ENCODE results near the gene GPHA2.

GPHA2 gene

GRCh38 chr11:64923151-64923661, 12.5 kb downstream of the GPHA2 start:
- no peak overlapping the region for H3K4me3 ChIP-seq (ENCODE audit: insufficient read depth, low read depth, low read length, poor library complexity, severe bottlenecking)
- H3K9me3 ChIP-seq (ENCODE audit: control insufficient read depth, low read length): no peaks in the 10 kb centered on the region
- H3K36me3 ChIP-seq (ENCODE audit: control insufficient read depth, insufficient read depth, low read length): peaks cover 2% of the 10 kb centered on the region
- no peak for DNase-seq
- H3K27me3 ChIP-seq (replicated peaks; ENCODE audit: control insufficient read depth, insufficient read depth, low read length, poor library complexity, severe bottlenecking): no peaks in the 10 kb centered on the region
- no peak overlapping the region for H3K27ac ChIP-seq (ENCODE audit: insufficient read depth, low read length, poor library complexity, severe bottlenecking)
- H3K4me1 ChIP-seq (ENCODE audit: control insufficient read depth, insufficient read depth, low read length, poor library complexity, severe bottlenecking): peaks cover 16% of the 10 kb centered on the region

- Histone ChIP-seq H3K4me1 (ENCODE audit: control insufficient read depth, insufficient read depth, low read length, poor library complexity, severe bottlenecking) (peaks cover 21% of the 10 kb centered on the region), H3K36me3 (ENCODE audit: control insufficient read depth, insufficient read depth, low read length) (no peaks in the 10 kb centered on the region), H3K27ac (ENCODE audit: insufficient read depth, low read length, poor library complexity, severe bottlenecking) (no peak overlapping the region), H3K27me3 (replicated peaks; ENCODE audit: control insufficient read depth, insufficient read depth, low read length, poor library complexity, severe bottlenecking) (no peaks in the 10 kb centered on the region), H3K4me3 (ENCODE audit: insufficient read depth, low read depth, low read length, poor library complexity, severe bottlenecking) (no peak overlapping the region), H3K9me3 (ENCODE audit: control insufficient read depth, low read length) (no peaks in the 10 kb centered on the region)
- no peak for DNase-seq
Measured at GRCh38 chr11:64921384-64921783, 14.3 kb downstream of the GPHA2 start.

GRCh38 chr11:64920124-64920523, 15.6 kb downstream of the GPHA2 start:
- H3K9me3 ChIP-seq (ENCODE audit: control insufficient read depth, low read length): no peaks in the 10 kb centered on the region
- peaks cover 24% of the 10 kb centered on the region for H3K4me1 ChIP-seq (ENCODE audit: control insufficient read depth, insufficient read depth, low read length, poor library complexity, severe bottlenecking)
- no peaks in the 10 kb centered on the region for H3K36me3 ChIP-seq (ENCODE audit: control insufficient read depth, insufficient read depth, low read length)
- no peak overlapping the region for H3K4me3 ChIP-seq (ENCODE audit: insufficient read depth, low read depth, low read length, poor library complexity, severe bottlenecking)
- no peaks in the 10 kb centered on the region for H3K27me3 ChIP-seq (replicated peaks; ENCODE audit: control insufficient read depth, insufficient read depth, low read length, poor library complexity, severe bottlenecking)
- no peak for DNase-seq
- H3K27ac ChIP-seq (ENCODE audit: insufficient read depth, low read length, poor library complexity, severe bottlenecking): no peak overlapping the region

- Histone ChIP-seq H3K9me3 (ENCODE audit: control insufficient read depth, low read length) (no peaks in the 10 kb centered on the region), H3K27ac (ENCODE audit: insufficient read depth, low read length, poor library complexity, severe bottlenecking) (no peak overlapping the region), H3K4me3 (ENCODE audit: insufficient read depth, low read depth, low read length, poor library complexity, severe bottlenecking) (no peak overlapping the region), H3K4me1 (ENCODE audit: control insufficient read depth, insufficient read depth, low read length, poor library complexity, severe bottlenecking) (peaks cover 21% of the 10 kb centered on the region), H3K27me3 (replicated peaks; ENCODE audit: control insufficient read depth, insufficient read depth, low read length, poor library complexity, severe bottlenecking) (no peaks in the 10 kb centered on the region), H3K36me3 (ENCODE audit: control insufficient read depth, insufficient read depth, low read length) (no peaks in the 10 kb centered on the region)
- no peak for DNase-seq
Measured at GRCh38 chr11:64919627-64920026, 16.1 kb downstream of the GPHA2 start.

GRCh38 chr11:64918017-64918416, 17.7 kb downstream of the GPHA2 start:
- peaks cover 16% of the 10 kb centered on the region for H3K36me3 ChIP-seq (ENCODE audit: control insufficient read depth, insufficient read depth, low read length)
- H3K9me3 ChIP-seq (ENCODE audit: control insufficient read depth, low read length): no peaks in the 10 kb centered on the region
- peaks cover 17% of the 10 kb centered on the region for H3K4me1 ChIP-seq (ENCODE audit: control insufficient read depth, insufficient read depth, low read length, poor library complexity, severe bottlenecking)
- no peak for DNase-seq
- H3K4me3 ChIP-seq (ENCODE audit: insufficient read depth, low read depth, low read length, poor library complexity, severe bottlenecking): no peak overlapping the region
- H3K27ac ChIP-seq (ENCODE audit: insufficient read depth, low read length, poor library complexity, severe bottlenecking): peak overlapping the region; percentile 48
- no peaks in the 10 kb centered on the region for H3K27me3 ChIP-seq (replicated peaks; ENCODE audit: control insufficient read depth, insufficient read depth, low read length, poor library complexity, severe bottlenecking)

GRCh38 chr11:64917663-64917995, 18.1 kb downstream of the GPHA2 start:
- peak overlapping the region; percentile 48 for H3K27ac ChIP-seq (ENCODE audit: insufficient read depth, low read length, poor library complexity, severe bottlenecking)
- DNase-seq: no peak

GRCh38 chr11:64916775-64917662, 18.7 kb downstream of the GPHA2 start, which contains the start of gene ATG2A:
Gene ATG2A, minus strand, starts transcription at chr11:64917209. Its CDS starts 74 bp downstream, at chr11:64917135.
- Histone ChIP-seq H3K36me3 (ENCODE audit: control insufficient read depth, insufficient read depth, low read length) (peaks cover 26% of the 10 kb centered on the region), H3K27ac (ENCODE audit: insufficient read depth, low read length, poor library complexity, severe bottlenecking) (peak within 1 kb of the TSS; percentile 81), H3K4me1 (ENCODE audit: control insufficient read depth, insufficient read depth, low read length, poor library complexity, severe bottlenecking) (peaks cover 17% of the 10 kb centered on the region), H3K9me3 (ENCODE audit: control insufficient read depth, low read length) (no peaks in the 10 kb centered on the region), H3K4me3 (ENCODE audit: insufficient read depth, low read depth, low read length, poor library complexity, severe bottlenecking) (peak within 1 kb of the TSS; percentile 90), H3K27me3 (replicated peaks; ENCODE audit: control insufficient read depth, insufficient read depth, low read length, poor library complexity, severe bottlenecking) (no peaks in the 10 kb centered on the region)
- DNase-seq: peak; percentile 97 to 98 (median 98)

More at GRCh38 chr11:64917663-64917995, 18.1 kb downstream of the GPHA2 start:
- no peaks in the 10 kb centered on the region for H3K27me3 ChIP-seq (replicated peaks; ENCODE audit: control insufficient read depth, insufficient read depth, low read length, poor library complexity, severe bottlenecking)
- peaks cover 17% of the 10 kb centered on the region for H3K4me1 ChIP-seq (ENCODE audit: control insufficient read depth, insufficient read depth, low read length, poor library complexity, severe bottlenecking)
- peak overlapping the region; percentile 34 for H3K4me3 ChIP-seq (ENCODE audit: insufficient read depth, low read depth, low read length, poor library complexity, severe bottlenecking)
- no peaks in the 10 kb centered on the region for H3K9me3 ChIP-seq (ENCODE audit: control insufficient read depth, low read length)
- H3K36me3 ChIP-seq (ENCODE audit: control insufficient read depth, insufficient read depth, low read length): peaks cover 19% of the 10 kb centered on the region

- Histone ChIP-seq H3K36me3 (ENCODE audit: control insufficient read depth, insufficient read depth, low read length) (peaks cover 34% of the 10 kb centered on the region), H3K4me1 (ENCODE audit: control insufficient read depth, insufficient read depth, low read length, poor library complexity, severe bottlenecking) (peaks cover 17% of the 10 kb centered on the region)
- peak; percentile 28 to 50 (median 28) for DNase-seq
Measured at GRCh38 chr11:64916040-64916774, 19.5 kb downstream of the GPHA2 start.

GRCh38 chr11:64915376-64915887, 20.3 kb downstream of the GPHA2 start:
- peaks cover 17% of the 10 kb centered on the region for H3K4me1 ChIP-seq (ENCODE audit: control insufficient read depth, insufficient read depth, low read length, poor library complexity, severe bottlenecking)
- no peak for DNase-seq
- H3K4me3 ChIP-seq (ENCODE audit: insufficient read depth, low read depth, low read length, poor library complexity, severe bottlenecking): no peak overlapping the region
- H3K27me3 ChIP-seq (replicated peaks; ENCODE audit: control insufficient read depth, insufficient read depth, low read length, poor library complexity, severe bottlenecking): no peaks in the 10 kb centered on the region
- peaks cover 41% of the 10 kb centered on the region for H3K36me3 ChIP-seq (ENCODE audit: control insufficient read depth, insufficient read depth, low read length)
- H3K27ac ChIP-seq (ENCODE audit: insufficient read depth, low read length, poor library complexity, severe bottlenecking): no peak overlapping the region
- no peaks in the 10 kb centered on the region for H3K9me3 ChIP-seq (ENCODE audit: control insufficient read depth, low read length)

More at GRCh38 chr11:64916040-64916774, 19.5 kb downstream of the GPHA2 start:
- H3K27me3 ChIP-seq (replicated peaks; ENCODE audit: control insufficient read depth, insufficient read depth, low read length, poor library complexity, severe bottlenecking): no peaks in the 10 kb centered on the region
- peak overlapping the region; percentile 81 for H3K27ac ChIP-seq (ENCODE audit: insufficient read depth, low read length, poor library complexity, severe bottlenecking)
- H3K9me3 ChIP-seq (ENCODE audit: control insufficient read depth, low read length): no peaks in the 10 kb centered on the region
- H3K4me3 ChIP-seq (ENCODE audit: insufficient read depth, low read depth, low read length, poor library complexity, severe bottlenecking): peak overlapping the region; percentile 90

Data from effector memory CD4-positive, alpha-beta T cell (primary cell).